BLaER1 (cell line): ENCODE results near the gene CNTNAP5.
A peak's percentile ranks its signal among the peaks of the same experiment; 100 is the strongest.
"Not testable (repeated sequence)": the region's sequence is repeated elsewhere in the genome, so short reads cannot be mapped to it uniquely, and the experiment has no call there.

Experiments
- H3K27ac ChIP-seq: shearing (Covaris generic); formaldehyde crosslinking; 2 replicates; pipeline ENCODE4 v1.8.1; 2022
- H3K27me3 ChIP-seq: shearing (Covaris generic); formaldehyde crosslinking; 2 replicates; pipeline ENCODE4 v1.8.1; 2022
- H3K36me3 ChIP-seq: shearing (Covaris generic); formaldehyde crosslinking; 2 replicates; pipeline ENCODE4 v1.8.1; 2022
- H3K4me1 ChIP-seq: shearing (Covaris generic); formaldehyde crosslinking; 2 replicates; pipeline ENCODE4 v1.8.1; 2022
- H3K4me2 ChIP-seq: shearing (Covaris generic); formaldehyde crosslinking; 2 replicates; pipeline ENCODE4 v1.8.1; 2022
- H3K4me3 ChIP-seq: shearing (Covaris generic); formaldehyde crosslinking; 2 replicates; pipeline ENCODE4 v1.8.1; 2022
- H3K9ac ChIP-seq: shearing (Covaris generic); formaldehyde crosslinking; 2 replicates; pipeline ENCODE4 v1.8.1; 2022
- H3K9me3 ChIP-seq: shearing (Covaris generic); formaldehyde crosslinking; 2 replicates; pipeline ENCODE4 v1.8.1; 2022
- H4K20me1 ChIP-seq: shearing (Covaris generic); formaldehyde crosslinking; 2 replicates; pipeline ENCODE4 v1.8.1; 2022
- Cebpa-rat ChIP-seq: shearing (Covaris generic); IDR thresholded peaks from 2 replicates; pipeline ENCODE4 v1.8.1; 2022

The CNTNAP5 gene

GRCh38 chr2:124380221-124380749, 355.2 kb downstream of the CNTNAP5 start:
- H3K36me3 ChIP-seq, result no peaks in the 10 kb centered on the region
- H3K27ac ChIP-seq, result no peak overlapping the region
- H4K20me1 ChIP-seq, result no peaks in the 10 kb centered on the region
- no peaks in the 10 kb centered on the region for H3K27me3 ChIP-seq
- H3K4me2 ChIP-seq, result no peak overlapping the region
- H3K4me1 ChIP-seq, result peaks cover 9% of the 10 kb centered on the region
- H3K4me3 ChIP-seq, result no peak overlapping the region
- no peak overlapping the region for H3K9ac ChIP-seq
- no peaks in the 10 kb centered on the region for H3K9me3 ChIP-seq
- no peak for TF ChIP-seq Cebpa-rat

- TF ChIP-seq Cebpa-rat, result no peak
- peak overlapping the region; percentile 44 for H3K4me2 ChIP-seq
Measured at GRCh38 chr2:124382067-124382618, 357.1 kb downstream of the CNTNAP5 start.

GRCh38 chr2:124395961-124396360, 370.9 kb downstream of the CNTNAP5 start:
- Histone ChIP-seq H3K9ac (no peak overlapping the region), H4K20me1 (no peaks in the 10 kb centered on the region), H3K27me3 (no peaks in the 10 kb centered on the region), H3K27ac (no peak overlapping the region), H3K36me3 (no peaks in the 10 kb centered on the region), H3K4me1 (no peaks in the 10 kb centered on the region), H3K4me2 (no peak overlapping the region), H3K4me3 (no peak overlapping the region), H3K9me3 (no peaks in the 10 kb centered on the region)
- no peak for TF ChIP-seq Cebpa-rat

More at GRCh38 chr2:124382067-124382618, 357.1 kb downstream of the CNTNAP5 start:
- Histone ChIP-seq H4K20me1 (no peaks in the 10 kb centered on the region), H3K36me3 (no peaks in the 10 kb centered on the region), H3K9me3 (no peaks in the 10 kb centered on the region), H3K9ac (no peak overlapping the region), H3K4me3 (no peak overlapping the region), H3K27me3 (no peaks in the 10 kb centered on the region), H3K27ac (no peak overlapping the region), H3K4me1 (peaks cover 9% of the 10 kb centered on the region)

- no peaks in the 10 kb centered on the region for H3K4me1 ChIP-seq
- H4K20me1 ChIP-seq, result no peaks in the 10 kb centered on the region
- TF ChIP-seq Cebpa-rat, result no peak
- no peaks in the 10 kb centered on the region for H3K27me3 ChIP-seq
- no peaks in the 10 kb centered on the region for H3K9me3 ChIP-seq
- no peaks in the 10 kb centered on the region for H3K36me3 ChIP-seq
- no peak overlapping the region for H3K4me3 ChIP-seq
- no peak overlapping the region for H3K27ac ChIP-seq
- no peak overlapping the region for H3K9ac ChIP-seq
- H3K4me2 ChIP-seq, result no peak overlapping the region
Measured at GRCh38 chr2:124402274-124402673, 377.2 kb downstream of the CNTNAP5 start.

GRCh38 chr2:124407836-124408534, 382.9 kb downstream of the CNTNAP5 start:
- not testable (repeated sequence) for H3K4me1 ChIP-seq, H3K4me3 ChIP-seq, H3K36me3 ChIP-seq, H3K27ac ChIP-seq, H3K9ac ChIP-seq, H3K4me2 ChIP-seq, H3K27me3 ChIP-seq, H4K20me1 ChIP-seq, H3K9me3 ChIP-seq

- no peak overlapping the region for H3K4me3 ChIP-seq
- H4K20me1 ChIP-seq, result no peaks in the 10 kb centered on the region
- no peak overlapping the region for H3K4me2 ChIP-seq
- no peaks in the 10 kb centered on the region for H3K27me3 ChIP-seq
- H3K4me1 ChIP-seq, result no peaks in the 10 kb centered on the region
- no peak for TF ChIP-seq Cebpa-rat
- H3K9ac ChIP-seq, result no peak overlapping the region
- H3K9me3 ChIP-seq, result no peaks in the 10 kb centered on the region
- no peak overlapping the region for H3K27ac ChIP-seq
- no peaks in the 10 kb centered on the region for H3K36me3 ChIP-seq
Measured at GRCh38 chr2:124424074-124424473, 399.0 kb downstream of the CNTNAP5 start.

GRCh38 chr2:124426122-124426521, 401.0 kb downstream of the CNTNAP5 start:
- no peaks in the 10 kb centered on the region for H3K36me3 ChIP-seq
- H4K20me1 ChIP-seq, result no peaks in the 10 kb centered on the region
- H3K4me2 ChIP-seq, result no peak overlapping the region
- TF ChIP-seq Cebpa-rat, result no peak
- no peaks in the 10 kb centered on the region for H3K27me3 ChIP-seq
- no peak overlapping the region for H3K27ac ChIP-seq
- no peak overlapping the region for H3K9ac ChIP-seq
- H3K9me3 ChIP-seq, result no peaks in the 10 kb centered on the region
- no peaks in the 10 kb centered on the region for H3K4me1 ChIP-seq
- H3K4me3 ChIP-seq, result no peak overlapping the region

- no peak overlapping the region for H3K4me3 ChIP-seq
- H3K36me3 ChIP-seq, result no peaks in the 10 kb centered on the region
- no peak for TF ChIP-seq Cebpa-rat
- H3K27me3 ChIP-seq, result no peaks in the 10 kb centered on the region
- H3K4me2 ChIP-seq, result no peak overlapping the region
- no peaks in the 10 kb centered on the region for H3K9me3 ChIP-seq
- no peak overlapping the region for H3K9ac ChIP-seq
- no peaks in the 10 kb centered on the region for H3K4me1 ChIP-seq
- H3K27ac ChIP-seq, result no peak overlapping the region
- H4K20me1 ChIP-seq, result no peaks in the 10 kb centered on the region
Measured at GRCh38 chr2:124426625-124427024, 401.5 kb downstream of the CNTNAP5 start.

GRCh38 chr2:124437811-124438210, 412.7 kb downstream of the CNTNAP5 start:
- Histone ChIP-seq H3K27me3 (no peaks in the 10 kb centered on the region), H4K20me1 (no peaks in the 10 kb centered on the region), H3K4me2 (no peak overlapping the region), H3K27ac (no peak overlapping the region), H3K36me3 (no peaks in the 10 kb centered on the region), H3K9me3 (no peaks in the 10 kb centered on the region), H3K9ac (no peak overlapping the region), H3K4me3 (no peak overlapping the region), H3K4me1 (no peaks in the 10 kb centered on the region)
- no peak for TF ChIP-seq Cebpa-rat

GRCh38 chr2:124450481-124450880, 425.4 kb downstream of the CNTNAP5 start:
- H3K27ac ChIP-seq, result no peak overlapping the region
- TF ChIP-seq Cebpa-rat, result no peak
- no peaks in the 10 kb centered on the region for H3K9me3 ChIP-seq
- H3K4me2 ChIP-seq, result no peak overlapping the region
- H3K4me1 ChIP-seq, result no peaks in the 10 kb centered on the region
- H3K9ac ChIP-seq, result no peak overlapping the region
- no peaks in the 10 kb centered on the region for H3K36me3 ChIP-seq
- no peaks in the 10 kb centered on the region for H3K27me3 ChIP-seq
- H3K4me3 ChIP-seq, result no peak overlapping the region
- no peaks in the 10 kb centered on the region for H4K20me1 ChIP-seq
